Kidney capillary endothelial cell (primary cell): Measurements from ENCODE around the gene POGZ.
"Not testable (repeated sequence)": the region's sequence is repeated elsewhere in the genome, so short reads cannot be mapped to it uniquely, and the experiment has no call there.

Source experiments
- DNase-seq: peaks from one replicate; pipeline ENCODE4 v3.0.0-alpha.2; 2018; ENCODE audit warnings: low spot score

POGZ gene

GRCh38 chr1:151411884-151412283 is 47.4 kb downstream of the POGZ start:
- DNase-seq: no peak

GRCh38 chr1:151408891-151409290 is 50.4 kb downstream of the POGZ start:
- DNase-seq: no peak

- no peak for DNase-seq
Measured at GRCh38 chr1:151407304-151407703, 52.0 kb downstream of the POGZ start.

DNA sequence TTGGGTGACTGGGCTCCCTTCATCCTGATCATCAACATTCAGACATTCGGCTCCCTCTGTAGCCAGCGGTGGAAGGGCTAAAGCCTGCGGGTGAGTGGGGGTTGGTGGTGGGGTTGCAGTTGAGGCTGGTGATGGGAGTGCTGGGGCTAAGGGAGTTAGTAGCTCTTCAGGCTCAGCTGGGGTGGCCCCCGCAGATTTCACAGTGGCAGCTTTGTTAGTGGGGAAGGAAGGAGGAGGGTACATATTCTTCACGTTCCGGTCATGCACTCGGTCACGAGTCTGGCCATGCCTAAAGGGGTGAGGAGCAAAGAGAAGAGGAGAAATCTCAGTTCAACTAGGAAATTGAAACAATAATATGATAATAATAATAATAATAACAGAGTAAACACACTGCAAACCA is 53.1 kb downstream of the POGZ start:
- DNase-seq: no peak

GRCh38 chr1:151405187-151405951 is 53.9 kb downstream of the POGZ start:
- no peak for DNase-seq

GRCh38 chr1:151403612-151404011 is 55.7 kb downstream of the POGZ start:
- DNase-seq: no peak

DNA sequence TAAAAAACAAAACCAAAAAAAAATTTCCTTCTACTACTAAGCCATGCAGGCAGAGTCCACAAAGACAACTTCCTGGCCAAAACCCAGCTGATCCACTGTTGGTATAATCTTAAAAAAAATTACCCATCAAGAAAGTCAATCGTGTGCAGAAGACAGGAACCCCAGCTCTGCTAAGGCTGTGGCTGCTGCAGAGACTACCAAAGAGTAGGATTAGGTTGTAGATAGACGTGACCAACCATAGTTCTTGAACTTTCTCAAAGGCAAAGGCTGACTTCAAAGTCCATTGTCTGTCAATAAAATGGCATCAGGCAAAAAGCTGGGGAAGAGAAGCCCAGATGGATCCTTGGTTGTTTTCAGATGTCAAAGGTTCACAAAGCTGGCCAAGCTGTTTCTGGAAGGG is 56.5 kb downstream of the POGZ start:
- no peak for DNase-seq

DNA sequence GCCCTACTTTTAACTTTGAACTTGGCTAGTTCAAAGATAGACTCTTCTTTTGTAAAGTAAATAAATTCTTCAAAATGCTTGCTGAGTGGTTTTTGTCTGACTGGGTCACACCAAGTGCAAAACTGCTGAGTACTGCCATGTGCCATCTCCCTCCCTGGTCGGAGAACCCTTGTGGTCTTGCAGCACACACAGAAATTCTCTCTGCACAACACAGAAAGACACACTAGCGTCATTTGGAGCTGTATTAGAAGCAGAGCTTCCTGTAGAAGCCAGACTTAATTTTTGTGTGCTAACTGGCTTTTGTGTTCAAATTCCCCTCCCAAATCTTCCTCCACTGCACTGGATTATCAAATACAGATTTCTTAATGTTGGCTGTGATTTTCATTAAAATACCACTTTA is 57.4 kb downstream of the POGZ start:
- no peak for DNase-seq

GRCh38 chr1:151401125-151401788 is 58.0 kb downstream of the POGZ start:
- DNase-seq: no peak

GRCh38 chr1:151399324-151400171 is 59.7 kb downstream of the POGZ start, which contains the start of gene PSMB4:
Gene PSMB4 (plus strand): TSS chr1:151399573. CDS start chr1:151399588, 15 bp downstream.
- peak; percentile 87 for DNase-seq

DNA sequence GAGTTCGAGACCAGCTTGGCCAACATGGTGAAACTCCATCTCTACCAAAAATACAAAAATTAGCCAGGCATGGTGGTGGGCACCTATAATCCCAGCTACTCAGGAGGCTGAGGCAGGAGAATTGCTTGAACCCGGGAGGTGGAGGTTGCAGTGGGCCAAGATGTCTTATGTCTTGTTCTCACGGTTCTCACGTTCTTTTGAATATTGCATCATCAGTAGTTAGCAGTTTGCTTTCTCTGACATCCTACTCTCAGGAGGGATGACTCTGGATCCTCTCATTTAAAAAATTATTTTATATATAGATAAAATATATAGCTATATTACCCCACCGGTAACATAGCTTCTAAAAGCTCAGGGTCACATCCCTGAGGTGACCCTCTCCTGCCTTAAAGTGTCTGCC is 63.0 kb downstream of the POGZ start:
- DNase-seq: not testable (repeated sequence)

DNA sequence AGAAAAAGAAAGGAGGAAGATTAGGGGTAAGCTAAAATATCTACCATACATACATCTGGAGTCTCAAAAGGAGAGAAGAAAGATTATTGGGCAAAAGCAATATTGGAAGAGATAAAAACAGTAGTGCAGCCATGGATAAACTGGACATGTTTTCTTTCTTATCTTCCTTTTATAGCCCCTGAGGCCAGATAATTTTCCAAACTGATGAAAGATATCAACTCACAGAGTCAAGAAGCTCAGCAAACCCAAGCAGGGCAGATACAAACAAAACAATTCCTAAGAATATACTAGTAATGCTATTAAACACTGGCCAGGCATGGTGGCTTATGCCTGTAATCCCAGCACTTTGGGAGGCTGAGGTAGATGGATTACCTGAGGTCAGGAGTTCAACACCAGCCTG is 65.7 kb downstream of the POGZ start:
- DNase-seq: no peak

DNA sequence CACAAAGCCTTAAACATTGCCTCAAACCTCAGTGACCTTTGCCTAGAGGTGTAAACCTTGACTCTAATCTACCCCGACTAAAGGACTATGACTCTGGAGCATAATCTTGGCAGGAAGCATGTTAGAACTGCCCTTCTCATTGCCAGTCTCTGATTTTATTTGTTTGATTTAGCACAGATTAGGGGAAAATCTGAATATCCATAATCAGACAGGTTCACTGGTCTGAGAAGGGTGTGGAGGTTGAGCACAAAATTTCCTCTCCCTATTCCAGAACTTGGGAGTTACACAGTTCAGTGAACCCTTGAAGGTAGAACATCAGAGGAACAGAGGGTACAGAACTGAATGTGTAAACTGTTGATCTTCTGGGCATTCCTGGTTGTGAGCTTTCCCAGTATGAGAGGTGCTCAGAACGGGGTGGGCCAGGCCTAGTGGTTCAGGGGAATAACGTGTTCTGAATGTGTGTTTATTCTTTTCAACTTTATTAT is 68.2 kb downstream of the POGZ start:
- no peak for DNase-seq

DNA sequence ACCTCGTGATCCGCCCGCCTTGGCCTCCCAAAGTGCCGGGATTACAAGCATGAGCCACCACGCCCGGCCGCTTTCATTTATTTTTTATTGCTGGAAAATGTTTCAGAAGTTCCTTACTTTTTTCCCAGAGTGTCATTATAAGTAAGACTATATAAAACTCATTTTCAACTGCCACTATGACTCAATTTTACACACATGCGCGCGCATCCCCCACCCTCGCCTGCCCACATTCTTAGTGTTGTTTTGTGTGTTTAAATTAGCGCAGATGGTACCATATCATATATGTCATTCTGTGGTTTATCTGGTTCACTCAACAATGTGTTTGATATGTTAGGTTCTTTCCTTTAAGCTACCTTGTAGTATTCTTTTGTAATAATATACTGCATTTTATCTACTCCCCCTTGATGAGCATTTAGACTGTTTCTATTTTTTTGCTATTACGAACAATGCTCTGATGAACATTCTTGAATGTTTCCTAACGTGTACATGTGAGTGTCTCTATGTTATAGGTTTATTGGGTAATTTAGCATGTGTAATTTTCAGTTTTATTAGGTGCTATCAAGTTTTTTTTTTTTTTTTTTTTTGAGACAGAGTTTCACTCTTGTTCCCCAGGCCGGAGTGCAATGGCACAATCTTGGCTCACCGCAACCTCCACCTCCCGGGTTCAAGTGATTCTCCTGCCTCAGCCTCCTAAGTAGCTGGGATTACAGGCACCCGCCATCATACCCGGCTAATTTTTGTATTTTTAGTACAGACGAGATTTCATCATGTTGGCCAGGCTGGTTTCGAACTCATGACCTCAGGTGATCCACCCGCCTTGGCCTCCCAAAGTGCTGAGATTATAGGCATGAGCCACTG is 68.8 kb downstream of the POGZ start:
- not testable (repeated sequence) for DNase-seq

- no peak for DNase-seq
Measured at GRCh38 chr1:151386002-151386401, 73.3 kb downstream of the POGZ start.

GRCh38 chr1:151384584-151384983 is 74.7 kb downstream of the POGZ start:
- no peak for DNase-seq

GRCh38 chr1:151377150-151377884 is 82.0 kb downstream of the POGZ start:
- no peak for DNase-seq

DNA sequence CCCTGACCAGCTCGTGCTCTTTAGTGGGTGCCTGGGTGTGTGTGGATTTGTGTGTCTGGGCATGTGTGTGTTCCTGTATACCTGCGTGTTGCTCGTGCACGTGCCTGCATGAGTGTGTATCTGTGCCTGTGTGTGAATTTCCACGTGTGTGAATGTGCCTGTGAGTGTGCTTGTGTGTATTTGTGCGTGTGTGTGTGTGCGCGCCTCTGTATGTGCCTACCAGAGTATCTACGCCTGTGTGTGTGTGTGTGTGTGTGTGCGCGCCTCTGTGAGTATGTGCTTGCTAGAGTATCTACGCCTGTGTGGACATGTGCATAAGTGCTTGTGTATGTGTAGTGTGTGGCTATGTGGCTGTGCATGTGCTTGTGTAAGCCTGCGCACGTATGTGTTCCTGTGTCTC is 86.1 kb downstream of the POGZ start:
- DNase-seq: no peak

- DNase-seq: no peak
Measured at GRCh38 chr1:151372058-151372934, 87.0 kb downstream of the POGZ start, which contains the start of gene SELENBP1. Gene SELENBP1 (minus strand): TSS chr1:151372705. CDS start chr1:151372641, 64 bp downstream.
